K562 (cell line): ENCODE measurements around the gene PPM1F. TPM values are rescaled to one million over a fixed set of nuclear protein-coding genes. Genes with fewer than 3 reads are reported as not detected.
A peak's percentile ranks its signal among the peaks of the same experiment; 100 is the strongest.

Experiments
- ARID4B ChIP-seq: sonication (generic); formaldehyde crosslinking; IDR thresholded peaks from 2 replicates; pipeline ENCODE4 v1.8.0; 2022; ENCODE audit warnings: mild to moderate bottlenecking, missing genetic modification reagents
- CREB5 ChIP-seq: fragments of 250-450 bp; sonication (Bioruptor Pico); IDR thresholded peaks from 2 replicates; pipeline ENCODE4 v1.5.0; 2020; ENCODE audit warnings: mild to moderate bottlenecking
- DLX4 ChIP-seq: fragments of 250-450 bp; sonication (Bioruptor Pico); IDR thresholded peaks from 2 replicates; pipeline ENCODE4 v1.6.1; 2021; ENCODE audit warnings: mild to moderate bottlenecking
- GABPA ChIP-seq: fragments of 200-800 bp; sonication (Bioruptor generic); conservative IDR thresholded peaks from 2 replicates; pipeline ENCODE4 v1.6.1; 2016; ENCODE audit warnings: low read depth, missing genetic modification characterization, missing compliant biosample characterization
- GABPB1 ChIP-seq: sonication (generic); formaldehyde crosslinking; IDR thresholded peaks from 2 replicates; pipeline ENCODE4 v1.8.0; 2022; ENCODE audit warnings: mild to moderate bottlenecking, missing genetic modification reagents
- HDAC2 ChIP-seq: fragments of 450-650 bp; IDR thresholded peaks from 2 replicates; pipeline ENCODE4 v1.6.1; 2016; ENCODE audit warnings: mild to moderate bottlenecking
- MEF2A ChIP-seq: IDR thresholded peaks from 2 replicates; pipeline ENCODE4 v1.6.1; 2011; ENCODE audit warnings: low read depth, mild to moderate bottlenecking, low read length, moderate library complexity; ENCODE audit not compliant: control insufficient read depth
- TAF15 ChIP-seq: fragments of 200-400 bp; formaldehyde crosslinking; IDR thresholded peaks from 2 replicates; pipeline ENCODE4 v1.6.1; 2017; ENCODE audit warnings: mild to moderate bottlenecking, low read depth, low read length, moderate library complexity
- ZBTB7A ChIP-seq: IDR thresholded peaks from 2 replicates; pipeline ENCODE4 v1.6.1; 2011; ENCODE audit warnings: low read depth, mild to moderate bottlenecking, low read length, moderate library complexity, borderline replicate concordance; ENCODE audit not compliant: control insufficient read depth
- ZNF277 ChIP-seq: fragments of 250-450 bp; sonication (Bioruptor Pico); IDR thresholded peaks from 2 replicates; pipeline ENCODE4 v1.8.0; 2022; ENCODE audit warnings: inconsistent platforms, mild to moderate bottlenecking, moderate library complexity, borderline replicate concordance
- ZNF592 ChIP-seq: fragments of 450-650 bp; IDR thresholded peaks from 2 replicates; pipeline ENCODE4 v1.6.1; 2017; ENCODE audit warnings: antibody characterized with exemption, mild to moderate bottlenecking
- ZNF655 ChIP-seq: fragments of 250-450 bp; sonication (Bioruptor Pico); IDR thresholded peaks from 2 replicates; pipeline ENCODE4 v1.5.0; 2021
- polyA plus RNA-seq, 8 experiments: library from polyadenylated mRNA; depleted of rRNA in 4 of 8; stranded (reverse) in 5 of 8; unstranded in 3 of 8; fragments of >200 nt; fragmentation: Nextera tagmentation in 2 of 8; fragmentation: Illumina TruSeq in 1 of 8; extraction: Ambion mirVana in 2 of 8; extraction: Trizol in 1 of 8; gene quantifications; 2 replicates each; pipeline versions ENCODE4 v1.2.1 to v1.2.3, GENCODE V29; 2011 to 2014; ENCODE audit warnings: inconsistent platforms in 1 of 8, missing spikeins in 1 of 8
- total RNA-seq, 7 experiments: library from RNA; depleted of rRNA in 6 of 7; stranded (reverse); fragments of >200 nt in 6 of 7; fragmentation: Illumina TruSeq in 2 of 7; extraction: Trizol in 2 of 7; gene quantifications; 2 replicates each; pipeline versions ENCODE4 v1.2.1 to v1.2.3, GENCODE V29; 2011 to 2021; ENCODE audit warnings: low replicate concordance in 1 of 7

The PPM1F gene
- total and polyA plus RNA-seq, 9 of the 15 experiments (the other 6 are each of a cell fraction or from before 2014, with no cell fraction given), result 2.1 to 159 (median 64.0) TPM

- TF ChIP-seq ARID4B (peak; percentile 35; the same call in 1 of the 2 replicates), MEF2A (no peak), ZNF655 (CRISPR knock-in tag) (no peak), ZNF277 (CRISPR knock-in tag) (no peak), ZNF592 (no peak), DLX4 (CRISPR knock-in tag) (no peak), CREB5 (CRISPR knock-in tag) (no peak), TAF15 (0 out of 2 replicates have a peak, but pooled peaks have one; percentile 34), GABPA (tag) (no peak), HDAC2 (no peak), ZBTB7A (peak; percentile 8; the same call in 1 of the 2 replicates), GABPB1 (CRISPR knock-in tag) (0 out of 2 replicates have a peak, but pooled peaks have one; percentile 38)
Measured at GRCh38 chr22:21917181-21917958, 35.3 kb downstream of the PPM1F start (continued).
